GM19463 (cell line): ENCODE results near the gene CRY2.
"Not testable (repeated sequence)": the region's sequence is repeated elsewhere in the genome, so short reads cannot be mapped to it uniquely, and the experiment has no call there.

Experiments
- ATAC-seq: cut with Tn5 transposase; IDR thresholded peaks from one replicate; pipeline ENCODE4 v1.9.1; 2021; ENCODE audit warnings: mild to moderate bottlenecking, moderate library complexity; ENCODE audit not compliant: unreplicated experiment

CRY2 gene

GRCh38 chr11:45897556-45897955, 50.3 kb downstream of the CRY2 start:
- ATAC-seq = no peak

- ATAC-seq = no peak
Observed at GRCh38 chr11:45899086-45899447, 51.8 kb downstream of the CRY2 start.

DNA sequence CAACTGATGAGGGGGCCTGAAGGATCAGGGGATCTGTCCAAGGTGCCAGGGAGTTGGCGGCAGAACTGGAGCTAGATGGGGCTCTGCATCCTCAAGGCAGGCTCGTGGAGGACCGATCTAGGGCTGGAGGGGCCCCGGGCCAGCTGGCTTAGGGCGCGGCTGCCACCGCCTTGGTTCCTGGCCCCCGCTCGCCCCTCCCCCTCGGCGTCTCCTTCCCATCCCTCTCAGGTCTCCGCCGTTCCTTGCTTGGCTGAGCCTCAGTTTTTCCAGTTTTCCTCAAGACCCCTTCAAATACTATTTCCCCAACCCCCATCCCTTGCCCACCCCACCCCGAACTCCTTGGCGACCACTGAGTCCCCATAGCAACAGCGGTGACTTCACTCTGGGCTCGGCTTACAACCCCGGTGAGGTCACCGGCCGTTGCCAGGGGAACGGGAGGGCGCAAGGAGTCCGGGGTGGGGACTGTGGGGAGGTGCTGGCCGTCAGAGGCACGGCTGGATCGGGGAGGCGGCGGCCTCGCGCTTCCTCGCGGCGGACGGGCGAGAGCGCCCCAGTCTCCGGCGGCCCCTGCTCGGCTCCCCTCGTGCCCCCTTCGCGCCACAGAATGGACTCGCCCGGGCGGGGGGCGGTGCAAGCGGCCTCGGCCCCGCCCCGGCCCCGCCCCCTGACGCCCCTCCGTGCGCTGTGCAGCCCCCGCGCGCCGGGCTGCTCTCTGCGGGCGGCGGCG, 52.3 kb downstream of the CRY2 start:
- ATAC-seq = peak; percentile 78

DNA sequence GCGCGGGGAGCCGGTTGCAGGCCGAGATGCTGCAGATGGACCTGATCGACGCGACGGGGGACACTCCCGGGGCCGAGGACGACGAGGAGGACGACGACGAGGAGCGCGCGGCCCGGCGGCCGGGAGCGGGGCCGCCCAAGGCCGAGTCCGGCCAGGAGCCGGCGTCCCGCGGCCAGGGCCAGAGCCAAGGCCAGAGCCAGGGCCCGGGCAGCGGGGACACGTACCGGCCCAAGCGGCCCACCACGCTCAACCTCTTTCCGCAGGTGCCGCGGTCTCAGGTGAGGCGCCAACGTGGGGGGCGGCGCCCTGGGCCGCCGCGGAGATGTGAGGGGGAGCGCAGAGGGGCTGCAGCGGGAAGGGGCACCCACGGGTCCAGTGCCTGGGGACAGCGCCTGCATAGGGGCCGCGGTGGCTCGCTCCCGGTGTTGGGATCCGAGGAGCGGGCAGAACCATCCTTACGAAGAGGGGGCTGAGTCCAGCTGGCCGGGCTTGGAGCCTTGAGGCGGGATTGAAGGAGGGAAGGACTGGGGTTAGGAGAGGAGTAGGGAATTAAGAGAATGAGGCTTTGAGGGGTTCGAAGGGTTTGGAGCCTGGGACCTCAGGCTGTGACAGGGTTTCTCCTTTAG, 53.0 kb downstream of the CRY2 start:
- ATAC-seq = not testable (repeated sequence)

DNA sequence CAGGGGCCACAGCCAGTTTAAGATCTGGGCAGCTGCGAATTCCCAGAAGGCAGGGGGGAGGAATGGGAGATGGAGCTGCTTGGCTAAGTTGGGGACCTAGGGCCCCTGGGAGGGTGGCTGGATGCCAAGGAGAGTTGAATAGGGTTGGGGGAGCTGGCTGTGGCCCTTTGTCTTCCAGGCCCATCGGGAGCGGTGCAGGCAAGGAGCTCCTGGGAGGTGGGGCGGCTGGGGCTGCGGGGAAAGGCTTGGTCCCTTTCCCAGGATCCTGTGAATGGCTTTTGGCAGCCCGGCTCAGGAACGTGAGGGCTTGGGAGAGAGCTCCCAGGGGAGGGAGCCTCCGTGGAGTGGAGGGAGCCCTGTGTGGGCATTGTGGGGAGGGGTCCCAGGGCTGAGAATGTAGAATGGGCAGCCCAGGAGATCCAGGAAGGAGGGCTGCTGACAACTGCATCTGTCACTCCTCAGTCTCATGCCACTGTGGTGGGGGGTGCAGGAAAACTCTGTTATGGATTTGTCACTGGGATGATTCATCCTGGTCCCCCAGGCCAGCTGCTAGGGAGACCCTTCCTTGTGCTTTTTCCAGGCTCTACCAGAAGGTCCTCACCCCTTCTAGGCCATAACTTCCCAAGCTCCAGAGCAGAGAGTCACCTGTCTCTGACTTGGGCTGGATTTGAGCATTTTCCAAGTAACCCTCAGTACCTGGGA, 53.8 kb downstream of the CRY2 start:
- ATAC-seq = no peak

DNA sequence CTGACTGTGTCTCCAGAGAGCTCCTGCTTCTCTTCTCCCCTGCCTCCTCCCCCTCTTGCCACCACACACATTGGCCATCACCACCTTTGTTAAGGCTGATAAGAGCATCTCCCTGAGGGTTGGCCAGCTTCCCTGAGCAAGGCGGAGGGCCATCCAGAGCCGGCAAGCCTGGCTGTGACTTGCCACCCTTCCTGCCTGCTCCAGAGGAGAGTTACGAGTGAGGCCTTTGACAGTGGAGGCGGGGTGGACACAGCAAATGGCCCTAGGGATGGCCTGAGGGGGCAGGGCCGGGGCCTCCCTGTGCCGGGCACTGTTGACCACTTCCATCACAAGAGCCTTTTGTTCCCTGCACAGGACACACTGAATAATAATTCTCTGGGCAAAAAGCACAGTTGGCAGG, 54.4 kb downstream of the CRY2 start:
- ATAC-seq = no peak

DNA sequence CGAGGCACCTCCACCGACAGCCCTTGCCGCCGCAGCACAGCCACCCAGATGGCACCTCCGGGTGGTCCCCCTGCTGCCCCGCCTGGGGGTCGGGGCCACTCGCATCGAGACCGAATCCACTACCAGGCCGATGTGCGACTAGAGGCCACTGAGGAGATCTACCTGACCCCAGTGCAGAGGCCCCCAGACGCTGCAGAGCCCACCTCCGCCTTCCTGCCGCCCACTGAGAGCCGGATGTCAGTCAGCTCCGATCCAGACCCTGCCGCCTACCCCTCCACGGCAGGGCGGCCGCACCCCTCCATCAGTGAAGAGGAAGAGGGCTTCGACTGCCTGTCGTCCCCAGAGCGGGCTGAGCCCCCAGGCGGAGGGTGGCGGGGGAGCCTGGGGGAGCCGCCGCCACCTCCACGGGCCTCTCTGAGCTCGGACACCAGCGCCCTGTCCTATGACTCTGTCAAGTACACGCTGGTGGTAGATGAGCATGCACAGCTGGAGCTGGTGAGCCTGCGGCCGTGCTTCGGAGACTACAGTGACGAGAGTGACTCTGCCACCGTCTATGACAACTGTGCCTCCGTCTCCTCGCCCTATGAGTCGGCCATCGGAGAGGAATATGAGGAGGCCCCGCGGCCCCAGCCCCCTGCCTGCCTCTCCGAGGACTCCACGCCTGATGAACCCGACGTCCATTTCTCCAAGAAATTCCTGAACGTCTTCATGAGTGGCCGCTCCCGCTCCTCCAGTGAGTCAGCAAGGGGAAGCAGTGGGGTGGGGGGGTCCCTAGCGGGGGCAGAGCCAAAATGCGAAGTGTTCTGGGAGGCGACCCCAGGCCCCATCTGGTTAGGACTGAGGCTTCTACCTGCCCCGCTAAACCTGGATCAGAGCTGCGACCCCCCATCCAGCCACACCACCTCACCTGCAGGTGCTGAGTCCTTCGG, 55.4 kb downstream of the CRY2 start:
- no peak for ATAC-seq

GRCh38 chr11:45904309-45904915, 57.1 kb downstream of the CRY2 start:
- ATAC-seq = no peak

- no peak for ATAC-seq
Observed at GRCh38 chr11:45905095-45905494, 57.8 kb downstream of the CRY2 start.

- ATAC-seq = not testable (repeated sequence)
Observed at GRCh38 chr11:45905576-45905975, 58.3 kb downstream of the CRY2 start.

GRCh38 chr11:45906096-45906682, 58.9 kb downstream of the CRY2 start:
- ATAC-seq = no peak

- no peak for ATAC-seq
Observed at GRCh38 chr11:45906965-45907611, 59.8 kb downstream of the CRY2 start, which contains the start of gene FREY1. TSS of gene FREY1 (minus strand) at chr11:45907271. CDS start at chr11:45907245, 26 bp downstream.

DNA sequence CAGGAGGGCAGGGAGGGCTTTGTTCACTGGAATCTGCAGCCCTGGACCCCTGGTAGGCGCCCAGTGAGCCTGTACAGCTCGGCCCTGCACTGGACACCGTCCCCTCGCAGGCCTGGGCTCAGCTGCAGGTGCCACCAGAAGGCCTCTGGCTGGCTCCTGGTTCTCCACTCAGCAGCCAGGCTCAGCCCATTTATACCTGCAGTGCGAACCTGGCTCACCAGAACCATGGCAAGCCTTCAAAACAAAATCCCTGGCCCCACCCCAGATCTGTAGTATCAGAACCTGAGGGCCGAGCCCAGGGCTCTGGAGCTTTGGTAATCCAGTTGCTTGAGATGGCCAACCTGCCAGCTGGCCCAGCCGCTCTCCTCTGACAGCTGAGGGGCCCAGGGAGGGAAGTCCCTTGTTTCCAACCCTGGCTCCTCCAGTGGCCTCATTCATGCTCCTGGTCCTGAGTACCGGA, 60.7 kb downstream of the CRY2 start:
- ATAC-seq = no peak

DNA sequence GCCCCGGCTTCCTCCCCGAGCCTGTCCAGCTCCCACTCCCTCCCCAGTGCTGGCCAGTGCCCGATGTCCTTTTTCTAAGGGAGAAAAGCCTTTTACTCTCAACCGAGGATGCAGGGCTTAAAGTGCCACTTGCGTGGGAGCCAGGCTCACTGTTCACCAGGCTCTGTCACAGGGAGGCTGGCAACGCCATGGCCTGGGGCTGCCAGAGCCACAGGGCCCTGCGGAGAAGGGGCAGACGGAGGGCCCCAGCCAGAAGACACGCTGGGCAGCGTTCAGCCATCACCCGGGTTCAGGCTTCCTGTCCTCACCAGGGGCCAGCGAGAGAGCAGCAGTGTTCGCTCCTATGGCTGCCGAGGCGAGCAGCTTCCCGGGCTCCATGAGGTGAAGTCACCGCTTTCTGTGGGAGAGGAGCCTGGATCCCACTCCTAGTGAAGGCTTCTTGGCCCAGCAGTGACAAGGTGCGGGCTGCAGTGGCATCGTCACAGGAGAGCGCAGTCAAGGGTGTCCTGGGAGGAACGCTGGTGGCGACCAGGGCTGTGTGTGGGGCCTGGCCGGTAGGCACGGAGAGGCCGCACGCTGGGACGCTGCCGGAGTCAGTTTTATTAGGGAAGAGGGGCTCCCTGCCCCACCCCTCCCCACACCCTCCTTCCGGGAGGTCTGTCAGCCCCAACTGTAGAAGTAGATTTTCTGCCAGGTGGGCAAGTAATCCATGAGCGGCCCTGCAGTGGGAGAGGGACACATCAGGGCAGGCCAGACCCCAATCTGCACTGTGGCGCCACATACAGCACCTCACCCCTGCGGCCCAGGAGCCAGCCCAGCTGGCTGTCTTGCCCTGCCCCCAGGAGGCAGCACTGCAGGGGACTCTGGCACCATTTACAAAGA, 62.6 kb downstream of the CRY2 start:
- no peak for ATAC-seq

- ATAC-seq = no peak
Observed at GRCh38 chr11:45910623-45911022, 63.3 kb downstream of the CRY2 start.

DNA sequence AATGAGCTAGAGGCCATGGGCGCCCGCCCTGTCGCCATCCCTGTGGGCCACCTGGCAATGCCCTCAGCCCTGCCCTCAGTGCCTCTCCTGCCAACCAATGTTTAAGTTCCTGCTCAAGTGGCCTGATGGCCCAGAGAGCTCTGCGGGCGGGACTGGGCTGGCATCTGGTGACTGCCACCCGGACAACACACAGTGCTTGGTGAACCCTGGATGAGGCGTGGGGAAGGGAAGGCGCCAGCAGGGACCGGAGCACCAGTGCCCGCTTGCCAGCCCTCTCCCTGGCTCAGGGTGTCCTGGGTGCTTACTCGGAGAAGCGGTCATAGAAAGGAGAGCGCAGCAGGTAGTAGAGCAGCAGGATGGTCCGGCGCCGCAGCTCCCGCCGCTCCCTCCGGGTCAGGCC, 66.2 kb downstream of the CRY2 start:
- ATAC-seq = no peak

GRCh38 chr11:45913942-45914635, 66.8 kb downstream of the CRY2 start:
- no peak for ATAC-seq

DNA sequence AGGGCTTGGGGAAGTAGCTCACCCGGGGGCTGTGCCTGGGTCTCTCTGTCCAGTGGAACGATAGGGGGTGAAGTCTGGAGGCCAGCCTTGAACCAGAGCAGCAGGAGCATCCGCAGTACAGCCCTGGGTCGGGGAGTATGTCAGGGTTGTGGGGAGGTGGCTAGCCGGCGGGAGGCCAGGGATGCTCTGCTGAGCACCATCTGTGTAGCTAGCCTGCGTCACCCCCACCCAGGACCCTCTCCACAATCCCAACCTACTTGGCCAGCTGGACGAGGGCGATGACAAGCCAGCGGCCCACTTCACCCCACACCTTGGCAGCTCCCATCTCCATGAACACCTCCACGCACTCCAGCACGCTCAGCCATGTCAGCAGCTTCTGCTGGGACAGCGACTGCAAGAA, 68.2 kb downstream of the CRY2 start:
- ATAC-seq = no peak
